Naive thymus-derived CD4-positive, alpha-beta T cell (primary cell): Measurements from ENCODE around the gene SCN3B. TPM values are rescaled to one million over a fixed set of nuclear protein-coding genes. Genes with fewer than 3 reads are reported as not detected.

Source experiments
- ATAC-seq: fragments of 150-1000 bp; cut with Tn5 transposase; 2 replicates; pipeline ENCODE4 v1.10.0; 2021; ENCODE audit warnings: mild to moderate bottlenecking, moderate library complexity
- CTCF ChIA-PET: fragments of 350-600 bp; sonication (Branson Sonifier 250); formaldehyde crosslinking; loops from one replicate; lab custom pipeline; 2021; ENCODE audit warnings: antibody characterized with exemption; lab: Charles Lee
- POLR2A ChIA-PET: fragments of 350-600 bp; sonication (Branson Sonifier 250); formaldehyde crosslinking; loops from one replicate; lab custom pipeline; 2021; ENCODE audit warnings: antibody characterized with exemption, inconsistent platforms; lab: Charles Lee
- DNase-seq, 9 donors: peaks; one replicate each; pipeline versions ENCODE4 v3.0.0 to v3.0.0-alpha.2; 2020 to 2022; ENCODE audit warnings: mixed read lengths in 1 of 9
- H3K27ac ChIP-seq: one replicate; pipeline ENCODE4 v1.7.0; 2013; ENCODE audit warnings: mild to moderate bottlenecking, low read depth, low read length, moderate library complexity
- H3K27me3 ChIP-seq, 2 donors: one replicate each; pipeline ENCODE4 v1.7.0; 2013; ENCODE audit warnings: low read length in 2 of 2, mild to moderate bottlenecking in 2 of 2, moderate library complexity in 2 of 2; ENCODE audit not compliant: control insufficient read depth in 2 of 2, insufficient read depth in 2 of 2
- H3K36me3 ChIP-seq, 3 experiments: 1 replicate in 2 of 3; 2 replicates in 1 of 3; pipeline ENCODE4 v1.7.0; 2013; ENCODE audit warnings: low read length in 3 of 3, mild to moderate bottlenecking in 3 of 3, moderate library complexity in 1 of 3; ENCODE audit not compliant: insufficient read depth in 3 of 3, control insufficient read depth in 2 of 3
- H3K4me1 ChIP-seq, 2 donors: one replicate each; pipeline ENCODE4 v1.7.0; 2013; ENCODE audit warnings: low read length in 2 of 2, mild to moderate bottlenecking in 2 of 2, moderate library complexity in 1 of 2; ENCODE audit not compliant: control insufficient read depth in 2 of 2, insufficient read depth in 2 of 2
- H3K4me3 ChIP-seq: 2 replicates; pipeline ENCODE4 v1.7.0; 2013; ENCODE audit warnings: mild to moderate bottlenecking, low read length
- H3K9me3 ChIP-seq, 3 experiments: 1 replicate in 2 of 3; 2 replicates in 1 of 3; pipeline ENCODE4 v1.7.0; 2013; ENCODE audit warnings: low read length in 3 of 3; ENCODE audit not compliant: control insufficient read depth in 2 of 3
- H3K27ac Mint-ChIP-seq, 9 donors: one replicate each; pipeline ENCODE4 v1.8.0; 2020 to 2022; ENCODE audit warnings: mixed read lengths in 9 of 9, mild to moderate bottlenecking in 8 of 9, moderate library complexity in 5 of 9, inconsistent platforms in 2 of 9
- H3K27me3 Mint-ChIP-seq, 5 donors: one replicate each; pipeline ENCODE4 v1.8.0; 2021 to 2022; ENCODE audit warnings: mixed read lengths in 5 of 5, mild to moderate bottlenecking in 1 of 5
- H3K36me3 Mint-ChIP-seq, 5 donors: one replicate each; pipeline ENCODE4 v1.8.0; 2020 to 2022; ENCODE audit warnings: mixed read lengths in 5 of 5, mild to moderate bottlenecking in 3 of 5, inconsistent platforms in 1 of 5
- H3K4me1 Mint-ChIP-seq, 7 donors: one replicate each; pipeline ENCODE4 v1.8.0; 2020 to 2022; ENCODE audit warnings: mixed read lengths in 7 of 7, mild to moderate bottlenecking in 3 of 7, inconsistent platforms in 1 of 7
- H3K4me3 Mint-ChIP-seq, 10 donors: one replicate each; pipeline ENCODE4 v1.8.0; 2020 to 2022; ENCODE audit warnings: mild to moderate bottlenecking in 10 of 10, mixed read lengths in 10 of 10, moderate library complexity in 6 of 10, inconsistent platforms in 2 of 10
- H3K9me3 Mint-ChIP-seq, 11 donors: one replicate each; pipeline ENCODE4 v1.8.0; 2020 to 2022; ENCODE audit warnings: mixed read lengths in 11 of 11, mild to moderate bottlenecking in 4 of 11, inconsistent platforms in 1 of 11, moderate library complexity in 1 of 11
- intact Hi-C, 2 donors: fragments of 100-400 bp; cut with micrococcal nuclease; formaldehyde crosslinking; loops; one replicate each; pipeline ENCODE4 v1.15.1; 2023
- polyA plus RNA-seq, 2 donors: library from polyadenylated mRNA; unstranded; fragments of 300-500 nt; fragmentation: Illumina TruSeq; gene quantifications; one replicate each; pipeline ENCODE4 v1.2.3, GENCODE V29; 2021
- total RNA-seq, 6 experiments: library from RNA in 5 of 6; stranded (reverse) in 5 of 6; gene quantifications; 1 replicate in 5 of 6; 2 replicates in 1 of 6; pipeline ENCODE4 v1.2.3 and lab custom pipeline; 2021 to 2026

Gene SCN3B
- total and polyA plus RNA-seq, 7 experiments from 2014 or later = not detected

- H3K4me3 ChIP-seq = no peak overlapping the region
- H3K36me3 Mint-ChIP-seq = peaks cover 0 to 5% (median 0%) of the 10 kb centered on the region in 5 donors
- no peak overlapping the region for H3K4me3 Mint-ChIP-seq
- H3K4me1 ChIP-seq = peaks cover 0 to 4% of the 10 kb centered on the region in 2 donors
- H3K27me3 ChIP-seq = no peaks in the 10 kb centered on the region
- intact Hi-C loops = no loop called here
- POLR2A ChIA-PET = no interaction called here
- H3K4me1 Mint-ChIP-seq = peaks cover 6 to 18% (median 9%) of the 10 kb centered on the region in 7 donors
- no peaks in the 10 kb centered on the region for H3K9me3 Mint-ChIP-seq
- H3K9me3 ChIP-seq = no peaks in the 10 kb centered on the region
- ATAC-seq = no peak
- H3K36me3 ChIP-seq = no peaks in the 10 kb centered on the region
- H3K27ac ChIP-seq = no peak overlapping the region
- H3K27me3 Mint-ChIP-seq = peaks cover 0 to 4% (median 0%) of the 10 kb centered on the region in 5 donors
- CTCF ChIA-PET = no interaction called here
- DNase-seq = no peak
- H3K27ac Mint-ChIP-seq = no peak overlapping the region
These were observed 69.7 kb downstream of the SCN3B start for GRCh38 chr11:123584737-123585136.

GRCh38 chr11:123584186-123584585 is 70.2 kb downstream of the SCN3B start:
- ATAC-seq = no peak
- DNase-seq = no peak
- Mint-ChIP-seq H3K36me3 (peaks cover 0 to 5% (median 0%) of the 10 kb centered on the region in 5 donors), H3K27me3 (peaks cover 0 to 4% (median 0%) of the 10 kb centered on the region in 5 donors), H3K27ac (no peak overlapping the region), H3K4me1 (peaks cover 6 to 20% (median 9%) of the 10 kb centered on the region in 7 donors), H3K9me3 (no peaks in the 10 kb centered on the region), H3K4me3 (no peak overlapping the region)
- Histone ChIP-seq H3K4me1 (peaks cover 0 to 4% of the 10 kb centered on the region in 2 donors), H3K27ac (no peak overlapping the region), H3K4me3 (no peak overlapping the region), H3K36me3 (no peaks in the 10 kb centered on the region), H3K27me3 (no peaks in the 10 kb centered on the region), H3K9me3 (no peaks in the 10 kb centered on the region)
- ChIA-PET POLR2A (no interaction called here), CTCF (interaction anchor here (0.6 kb wide), 1 partner anchor 130 kb away, joined by 5 read pairs; no protein-coding TSS in a partner anchor)
- intact Hi-C loops = no loop called here

GRCh38 chr11:123582992-123583504 is 71.4 kb downstream of the SCN3B start:
- H3K36me3 ChIP-seq = no peaks in the 10 kb centered on the region
- Mint-ChIP-seq H3K27ac (no peak overlapping the region), H3K27me3 (peaks cover 0 to 4% (median 0%) of the 10 kb centered on the region in 5 donors), H3K4me3 (no peak overlapping the region), H3K4me1 (peaks cover 6 to 20% (median 9%) of the 10 kb centered on the region in 7 donors), H3K9me3 (no peaks in the 10 kb centered on the region), H3K36me3 (peaks cover 0 to 6% (median 0%) of the 10 kb centered on the region in 5 donors)
- no peak for ATAC-seq
- CTCF ChIA-PET = interaction anchor here (1.7 kb wide), 1 partner anchor 129 kb away, joined by 3 read pairs; no protein-coding TSS in a partner anchor
- POLR2A ChIA-PET = no interaction called here
- H3K9me3 ChIP-seq = no peaks in the 10 kb centered on the region
- no peak overlapping the region for H3K27ac ChIP-seq
- no peaks in the 10 kb centered on the region for H3K27me3 ChIP-seq
- peaks cover 0 to 4% of the 10 kb centered on the region in 2 donors for H3K4me1 ChIP-seq
- intact Hi-C loops = no loop called here
- no peak for DNase-seq
- H3K4me3 ChIP-seq = no peak overlapping the region

DNA sequence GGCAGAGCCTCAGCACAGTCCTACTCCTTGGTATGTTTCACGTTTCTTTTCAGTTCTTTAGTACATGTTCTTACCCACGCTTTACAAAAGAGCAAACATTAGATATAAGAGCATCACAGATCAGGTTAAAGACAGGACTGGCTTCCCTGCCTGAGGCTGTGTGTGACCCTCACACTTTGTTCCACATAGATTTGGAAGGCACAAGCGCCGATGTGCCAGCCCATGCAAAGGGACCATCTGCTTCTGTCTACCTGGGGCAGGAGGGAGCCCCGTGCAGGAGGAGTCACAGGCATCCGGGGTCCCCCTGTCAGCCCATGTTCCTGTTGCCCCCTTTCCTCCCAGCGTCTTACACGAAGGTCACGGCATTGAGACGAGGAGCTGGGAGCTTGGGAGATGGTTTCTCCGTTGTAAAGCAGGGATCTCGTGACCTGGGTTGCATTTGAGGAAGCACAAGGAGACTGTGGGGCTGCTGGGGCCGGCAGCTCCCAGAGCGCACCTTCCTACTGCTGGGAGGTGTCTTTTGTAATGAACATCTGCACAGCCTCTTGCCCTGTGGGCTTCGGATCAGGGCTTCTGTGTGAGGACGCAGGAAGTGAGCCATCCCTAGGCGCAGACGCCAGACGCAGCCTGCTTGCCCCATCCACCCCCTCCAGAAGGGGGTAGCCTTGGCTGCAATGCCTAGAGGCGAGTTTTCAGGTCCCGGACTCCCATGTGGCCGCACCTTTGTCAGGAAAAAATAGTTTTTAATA is 72.6 kb downstream of the SCN3B start:
- intact Hi-C loops = loop anchor here in 1 of 2 donors (2.0 kb wide), 1 partner anchor 125 kb away; no protein-coding TSS in a partner anchor
- ChIA-PET POLR2A (no interaction called here), CTCF (interaction anchor here (1.7 to 3.2 kb wide), 2 partner anchors 126 to 130 kb away, joined by 3 to 26 read pairs; no protein-coding TSS in a partner anchor)
- Histone ChIP-seq H3K27ac (no peak overlapping the region), H3K4me3 (no peak overlapping the region), H3K9me3 (no peaks in the 10 kb centered on the region), H3K27me3 (no peaks in the 10 kb centered on the region), H3K36me3 (no peaks in the 10 kb centered on the region), H3K4me1 (peaks cover 0 to 4% of the 10 kb centered on the region in 2 donors)
- ATAC-seq (no peak), DNase-seq (no peak)
- no peak overlapping the region for H3K4me3 Mint-ChIP-seq
- peaks cover 0 to 6% (median 0%) of the 10 kb centered on the region in 5 donors for H3K36me3 Mint-ChIP-seq
- no peak overlapping the region for H3K27ac Mint-ChIP-seq
- H3K4me1 Mint-ChIP-seq = peaks cover 6 to 24% (median 12%) of the 10 kb centered on the region in 7 donors
- no peaks in the 10 kb centered on the region for H3K9me3 Mint-ChIP-seq
- H3K27me3 Mint-ChIP-seq = peaks cover 0 to 4% (median 0%) of the 10 kb centered on the region in 5 donors

- Histone ChIP-seq H3K27ac (no peak overlapping the region), H3K9me3 (no peaks in the 10 kb centered on the region), H3K4me1 (peaks cover 0 to 4% of the 10 kb centered on the region in 2 donors), H3K36me3 (no peaks in the 10 kb centered on the region), H3K27me3 (no peaks in the 10 kb centered on the region), H3K4me3 (no peak overlapping the region)
- POLR2A ChIA-PET = interaction anchor here (0.6 kb wide), 1 partner anchor 128 kb away, joined by 3 read pairs; no protein-coding TSS in a partner anchor
- DNase-seq = peak; percentile 43 to 71 (median 56)
- H3K27me3 Mint-ChIP-seq = peaks cover 0 to 4% (median 0%) of the 10 kb centered on the region in 5 donors
- peak overlapping the region in 5 of 10 donors; percentile 9 to 62 (median 25) for H3K4me3 Mint-ChIP-seq
- H3K36me3 Mint-ChIP-seq = peaks cover 0 to 6% (median 0%) of the 10 kb centered on the region in 5 donors
- peaks cover 0 to 1% (median 0%) of the 10 kb centered on the region in 11 donors for H3K9me3 Mint-ChIP-seq
- peak overlapping the region in 2 of 9 donors; percentile 4 to 36 for H3K27ac Mint-ChIP-seq
- CTCF ChIA-PET = interaction anchor here (0.6 to 3.2 kb wide), 5 partner anchors 9 to 1002 kb away, joined by 3 to 26 read pairs (median 3); no protein-coding TSS in a partner anchor
- peaks cover 7 to 30% (median 18%) of the 10 kb centered on the region in 7 donors for H3K4me1 Mint-ChIP-seq
- intact Hi-C loops = loop anchor here (1.0 to 2.0 kb wide), 2 partner anchors 126 to 131 kb away; no protein-coding TSS in a partner anchor
- ATAC-seq = peak; percentile 91
These were observed 73.7 kb downstream of the SCN3B start for GRCh38 chr11:123580557-123581275.

- CTCF ChIA-PET = interaction anchor here (0.6 to 3.2 kb wide), 3 partner anchors 9 to 127 kb away, joined by 3 to 26 read pairs (median 6); no protein-coding TSS in a partner anchor
- POLR2A ChIA-PET = interaction anchor here (0.6 kb wide), 1 partner anchor 128 kb away, joined by 3 read pairs; no protein-coding TSS in a partner anchor
These were observed 74.3 kb downstream of the SCN3B start for GRCh38 chr11:123580137-123580536.

More at GRCh38 chr11:123580137-123580536, 74.3 kb downstream of the SCN3B start:
- peaks cover 7 to 30% (median 18%) of the 10 kb centered on the region in 7 donors for H3K4me1 Mint-ChIP-seq
- H3K36me3 Mint-ChIP-seq = peaks cover 0 to 6% (median 0%) of the 10 kb centered on the region in 5 donors
- peaks cover 0 to 1% (median 0%) of the 10 kb centered on the region in 11 donors for H3K9me3 Mint-ChIP-seq
- no peaks in the 10 kb centered on the region for H3K9me3 ChIP-seq
- no peak for ATAC-seq
- H3K27ac Mint-ChIP-seq = peak overlapping the region in 1 of 9 donors; percentile 36
- peaks cover 0 to 4% (median 0%) of the 10 kb centered on the region in 5 donors for H3K27me3 Mint-ChIP-seq
- DNase-seq = no peak
- no peak overlapping the region for H3K4me3 Mint-ChIP-seq
- H3K4me3 ChIP-seq = no peak overlapping the region
- H3K4me1 ChIP-seq = peaks cover 0 to 4% of the 10 kb centered on the region in 2 donors
- intact Hi-C loops = loop anchor here (1.0 to 2.0 kb wide), 2 partner anchors 127 to 131 kb away; no protein-coding TSS in a partner anchor
- no peaks in the 10 kb centered on the region for H3K36me3 ChIP-seq
- no peak overlapping the region for H3K27ac ChIP-seq
- H3K27me3 ChIP-seq = no peaks in the 10 kb centered on the region
